NCI-H1092 treated with DMSO at 0.1 percent for 48 hours (cell line): Measurements from ENCODE around the gene SH3RF3.

Source experiments
- DNase-seq: peaks from one replicate; lab custom pipeline; 2025; lab: John Stamatoyannopoulos, UW

The SH3RF3 gene

GRCh38 chr2:109183871-109184270, 54.9 kb downstream of the SH3RF3 start:
- no peak for DNase-seq

DNA sequence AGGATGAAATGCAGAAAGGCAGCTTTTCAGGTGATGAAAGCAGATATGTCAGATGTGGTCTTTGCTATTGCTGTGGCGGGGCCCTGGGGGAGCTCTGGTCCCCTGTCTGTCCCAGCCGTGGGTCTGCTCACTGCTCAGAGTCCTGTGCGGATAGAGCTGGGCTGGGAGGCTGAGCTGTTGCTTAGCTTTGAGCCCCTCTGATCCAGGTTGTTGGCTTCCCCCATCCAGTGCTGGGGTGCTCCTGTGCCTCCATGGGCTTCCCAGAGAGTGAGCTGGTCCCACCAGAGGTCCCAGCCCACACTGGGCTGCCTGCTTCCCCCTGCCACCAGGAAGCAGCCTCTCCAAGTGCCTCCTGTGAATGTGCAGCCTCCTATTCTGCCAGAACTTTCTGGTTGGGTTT, 55.4 kb downstream of the SH3RF3 start:
- no peak for DNase-seq

DNA sequence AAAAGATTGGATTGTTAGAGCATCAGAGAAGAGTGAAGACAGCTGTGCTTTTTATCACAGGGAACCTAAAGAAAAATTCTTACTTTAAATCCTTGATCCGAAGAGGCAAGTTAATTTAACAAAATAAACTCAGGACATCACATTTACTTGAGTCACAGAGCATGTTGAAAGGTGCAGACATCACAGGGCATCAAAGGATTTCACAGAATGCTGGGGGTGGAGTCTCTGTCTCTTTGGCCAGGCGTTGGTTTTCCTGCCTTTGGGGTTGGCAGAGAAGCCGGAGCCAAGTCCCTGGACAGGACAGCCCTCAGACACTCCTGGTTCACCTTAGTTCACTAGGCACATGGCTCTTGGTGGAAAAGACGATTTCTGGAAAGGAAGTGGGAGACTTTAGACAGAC, 56.3 kb downstream of the SH3RF3 start:
- DNase-seq = no peak

- no peak for DNase-seq
Measured at GRCh38 chr2:109185821-109186570, 57.0 kb downstream of the SH3RF3 start.

GRCh38 chr2:109186656-109187250, 57.7 kb downstream of the SH3RF3 start:
- DNase-seq = no peak

GRCh38 chr2:109187711-109188495, 58.9 kb downstream of the SH3RF3 start:
- no peak for DNase-seq

GRCh38 chr2:109188496-109188890, 59.5 kb downstream of the SH3RF3 start:
- no peak for DNase-seq

DNA sequence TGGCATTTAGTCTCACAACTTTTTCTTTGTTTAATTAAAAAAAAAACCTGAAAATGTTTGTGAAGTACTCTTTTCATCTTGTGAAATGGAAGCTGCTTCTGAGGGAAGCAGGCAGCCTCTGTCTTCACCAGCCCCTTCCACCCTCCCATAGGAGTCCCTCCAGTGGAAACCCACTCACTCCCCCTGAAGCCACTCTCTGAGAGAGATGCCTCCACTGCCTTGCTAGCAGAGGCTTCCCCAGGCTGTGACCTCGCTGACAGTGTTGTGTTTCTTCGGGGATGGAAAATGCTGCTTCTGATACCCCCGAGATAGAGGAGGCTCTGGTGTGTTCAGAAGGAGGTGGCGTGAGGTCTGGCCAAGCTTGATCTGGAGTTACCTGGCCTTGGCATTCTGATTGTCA, 59.9 kb downstream of the SH3RF3 start:
- no peak for DNase-seq

DNA sequence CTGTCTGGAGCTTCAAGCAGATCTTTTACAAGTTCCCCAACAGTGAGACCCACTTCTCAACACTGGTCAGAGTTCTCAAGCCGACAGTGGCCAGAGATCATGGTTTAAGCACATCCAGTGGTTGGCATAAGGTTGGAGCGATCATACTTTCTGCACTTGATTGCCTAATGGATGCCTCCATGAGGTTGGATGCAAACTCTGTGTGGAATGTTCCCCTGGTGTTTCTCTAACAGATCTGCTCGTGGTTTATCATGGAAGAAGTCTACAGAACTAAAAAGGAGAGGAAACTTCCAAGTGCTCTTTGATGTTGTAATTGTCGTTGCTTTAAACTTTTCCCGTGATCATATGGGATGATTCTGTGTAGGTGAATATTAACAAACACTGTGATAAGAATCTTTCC, 60.7 kb downstream of the SH3RF3 start:
- DNase-seq = no peak

DNA sequence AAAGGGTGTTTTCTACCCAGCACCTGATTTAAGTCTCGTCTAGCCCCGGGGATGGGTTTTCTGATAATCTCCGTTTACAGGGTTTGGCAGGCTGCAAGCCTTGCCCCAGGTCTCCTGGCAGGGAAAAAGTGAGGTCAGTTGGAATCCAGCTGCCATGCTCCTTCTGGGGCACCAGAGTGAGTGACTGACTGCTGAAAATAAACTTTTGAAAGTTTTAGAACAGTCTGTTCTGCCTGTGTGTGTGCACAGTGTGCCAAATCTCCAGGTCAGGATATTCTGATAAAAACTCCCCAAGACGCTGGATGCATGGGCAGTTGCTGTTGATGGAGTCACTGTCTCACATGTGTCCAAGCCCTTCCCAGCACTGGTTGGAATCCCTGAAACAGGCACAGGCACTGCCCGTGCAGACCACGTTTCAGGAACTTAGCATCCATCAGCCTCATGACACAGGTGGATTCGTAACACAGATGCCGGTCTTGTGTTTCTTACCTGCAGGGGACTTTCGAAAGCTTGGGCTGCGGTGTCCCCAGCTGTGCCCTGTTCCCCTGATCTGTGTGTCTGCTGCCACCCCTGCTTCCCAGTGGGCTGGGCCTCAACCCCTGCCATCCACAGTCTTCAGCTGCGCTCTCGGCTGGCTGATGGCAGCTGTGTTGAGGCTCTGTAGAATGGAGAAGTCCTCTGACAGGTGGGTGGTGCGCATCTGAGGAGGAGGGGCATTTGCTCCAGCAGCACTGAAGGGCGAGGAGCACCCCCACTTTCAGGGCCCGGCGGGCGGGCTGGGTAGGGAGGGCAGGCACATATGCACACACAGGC, 65.0 kb downstream of the SH3RF3 start:
- DNase-seq = no peak

GRCh38 chr2:109194620-109194937, 65.6 kb downstream of the SH3RF3 start:
- DNase-seq = no peak

DNA sequence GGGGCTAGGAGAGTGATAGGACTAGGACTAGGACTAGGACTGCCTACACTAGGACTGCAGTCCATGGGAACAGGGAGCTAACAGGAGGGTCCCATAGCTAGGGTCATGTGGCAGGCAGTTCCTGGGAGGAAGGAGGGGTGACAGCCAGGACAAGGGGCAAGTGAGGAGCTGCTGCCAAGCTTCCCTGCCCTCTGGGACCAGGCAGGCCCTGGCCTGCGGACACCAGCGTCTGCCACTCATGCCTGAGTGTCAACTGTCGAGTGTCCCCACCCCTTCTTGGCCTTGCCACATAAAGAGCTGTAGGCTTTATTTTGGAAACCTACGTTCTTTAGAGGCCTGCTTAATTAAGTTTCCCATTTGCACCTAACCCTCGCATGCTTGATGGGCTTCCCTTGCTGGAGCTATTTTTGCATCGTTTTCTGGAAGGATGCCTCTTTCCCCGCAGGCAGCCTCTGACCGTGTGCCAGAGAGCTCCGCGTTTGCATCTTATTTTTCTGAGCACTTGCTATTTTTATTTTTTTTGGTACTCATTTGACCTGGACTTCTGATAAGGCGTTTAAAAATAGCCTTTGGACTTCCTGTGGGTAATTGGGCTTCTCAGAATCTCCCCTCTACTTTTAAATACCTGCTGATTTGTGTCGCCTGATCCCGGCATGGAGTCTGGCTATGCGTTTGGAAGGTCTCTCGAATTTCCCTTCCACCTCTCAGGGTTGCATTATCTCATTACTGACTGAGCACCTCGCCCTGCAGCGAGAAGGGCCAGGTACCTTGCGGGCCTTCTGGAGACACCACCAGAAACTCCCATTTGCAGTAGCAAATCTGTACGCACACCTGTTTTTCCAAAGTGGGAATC, 66.4 kb downstream of the SH3RF3 start:
- no peak for DNase-seq

DNA sequence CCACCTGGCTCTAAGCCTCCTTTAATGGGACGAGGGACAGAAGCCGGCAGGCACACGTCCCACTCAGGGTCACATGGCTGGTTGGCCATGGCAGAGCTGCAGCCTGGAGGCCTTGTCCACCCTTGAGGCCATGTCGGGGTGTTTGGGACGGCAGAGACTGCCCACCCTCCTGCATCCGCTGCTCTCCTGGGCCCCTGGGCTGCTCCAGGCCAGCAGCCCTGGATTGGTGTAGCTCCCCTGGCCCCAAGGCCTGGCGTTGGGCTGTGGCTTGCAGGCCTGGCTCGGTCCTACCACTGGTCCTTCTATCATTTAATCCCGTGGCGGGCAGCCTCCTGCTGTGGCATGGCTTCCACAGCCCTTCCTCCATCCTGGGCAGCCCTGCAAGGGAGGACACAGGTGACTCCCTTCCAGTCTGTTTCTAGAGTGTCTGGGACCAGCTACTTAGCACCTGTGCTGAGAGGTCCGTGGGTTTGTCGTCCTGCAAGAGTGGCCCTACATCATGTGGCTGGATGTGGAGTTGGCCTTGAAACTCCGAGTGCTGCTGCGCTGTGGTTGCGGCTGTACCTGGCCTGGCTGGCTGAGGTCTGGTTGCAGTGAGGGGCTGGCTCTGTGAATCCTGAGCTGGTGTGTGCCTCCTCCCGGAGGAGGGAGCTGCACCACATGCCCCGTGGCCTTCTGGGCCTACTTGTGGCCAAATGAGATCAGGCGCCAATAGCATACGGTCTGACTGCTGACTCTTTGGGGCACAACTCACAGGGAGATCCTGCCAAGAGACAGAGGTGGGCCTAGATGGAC, 67.3 kb downstream of the SH3RF3 start:
- no peak for DNase-seq

GRCh38 chr2:109197491-109198418, 68.8 kb downstream of the SH3RF3 start:
- no peak for DNase-seq

- no peak for DNase-seq
Measured at GRCh38 chr2:109199790-109200189, 70.8 kb downstream of the SH3RF3 start.

DNA sequence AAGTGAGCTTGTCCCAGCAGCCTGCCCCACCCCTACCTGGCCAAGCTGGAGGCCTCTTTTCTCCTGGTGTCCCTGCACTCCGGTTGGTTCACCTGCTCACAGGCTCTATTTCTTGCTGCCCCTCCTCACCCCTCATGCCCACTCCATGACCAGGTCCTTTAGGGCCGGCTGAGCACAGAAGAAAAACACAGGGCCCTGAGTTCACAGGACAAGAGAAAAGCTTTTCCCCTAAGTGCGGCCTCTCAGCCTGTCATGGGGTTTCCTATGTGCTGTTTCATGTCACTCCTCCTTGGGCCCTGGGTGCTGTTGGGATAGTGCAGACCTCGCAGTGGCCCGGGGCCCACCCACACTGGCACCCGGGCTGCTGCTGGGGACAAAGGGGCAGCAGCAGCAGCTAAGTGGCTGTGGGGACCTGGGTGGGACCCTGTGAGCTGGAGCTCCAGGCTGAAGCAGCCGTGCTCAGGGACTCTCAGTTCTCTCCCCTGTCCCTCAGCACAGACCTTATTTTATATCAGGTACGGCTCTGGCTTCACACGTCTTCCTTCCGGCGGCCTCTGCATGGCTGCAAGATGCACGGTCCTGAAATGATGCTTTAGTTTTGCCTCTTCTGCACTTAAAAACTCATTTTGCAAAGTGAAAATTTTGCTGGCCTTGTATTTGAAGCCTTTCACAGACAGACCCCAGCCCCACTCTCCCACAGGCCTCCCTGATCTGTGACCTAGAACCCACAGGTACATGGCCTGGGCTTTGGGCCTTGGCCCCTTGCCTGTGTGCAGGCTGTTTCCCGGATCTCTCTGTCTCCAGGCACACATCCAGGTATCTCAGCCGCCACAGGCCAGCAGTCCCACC, 71.8 kb downstream of the SH3RF3 start:
- DNase-seq = no peak

- DNase-seq = no peak
Measured at GRCh38 chr2:109201465-109202327, 72.7 kb downstream of the SH3RF3 start.

- DNase-seq = no peak
Measured at GRCh38 chr2:109202486-109202885, 73.5 kb downstream of the SH3RF3 start.
